GM12878 (cell line): ENCODE results near the gene EML1. TPM values are rescaled to one million over a fixed set of nuclear protein-coding genes. Genes with fewer than 3 reads are reported as not detected.
"Not testable (repeated sequence)": the region's sequence is repeated elsewhere in the genome, so short reads cannot be mapped to it uniquely, and the experiment has no call there.

ENCODE experiments used
- ATAC-seq: fragments of 200-7000 bp; cut with Tn5 transposase; 3 replicates; pipeline ENCODE4 v1.9.1; 2020; ENCODE audit warnings: mild to moderate bottlenecking, moderate library complexity
- BruUV-seq: library from RNA; stranded (reverse); fragments of 400-500 nt; replicated peaks from 2 replicates; lab custom pipeline; 2021; lab: Mats Ljungman, UMichigan
- CTCF ChIA-PET: fragments of 300-600 bp; sonication (Branson Sonifier 250); formaldehyde crosslinking; extraction: SDS; loops from one replicate; lab custom pipeline; 2021; ENCODE audit warnings: inconsistent platforms; lab: Yijun Ruan, JAX
- POLR2A ChIA-PET: fragments of 350-600 bp; formaldehyde crosslinking; extraction: SDS; loops from one replicate; lab custom pipeline; 2021; ENCODE audit warnings: inconsistent platforms; lab: Charles Lee
- RAD21 ChIA-PET: fragments of 300-600 bp; sonication (Branson Sonifier 250); formaldehyde crosslinking; loops from one replicate; lab custom pipeline; 2023; ENCODE audit warnings: antibody characterized with exemption; ENCODE audit not compliant: unreplicated experiment; lab: Charles Lee
- SMC1A ChIA-PET: fragments of 300-600 bp; sonication (Branson Sonifier 250); formaldehyde crosslinking; loops from one replicate; lab custom pipeline; 2023; ENCODE audit not compliant: unreplicated experiment, uncharacterized antibody; lab: Charles Lee
- DNase-seq: peaks from one replicate; pipeline ENCODE4 v3.0.0-alpha.2; 2011; ENCODE audit warnings: low read depth, low spot score
- FAIRE-seq: peaks from 3 replicates; lab custom pipeline; 2011; peaks lifted over from hg19 to GRCh38; lab: Jason Lieb, UNC
- H2AFZ ChIP-seq: 2 replicates; pipeline ENCODE4 v1.6.0; 2011; ENCODE audit warnings: low read depth, low read length, control low read depth; ENCODE audit not compliant: control insufficient read depth
- H3K27ac ChIP-seq: 2 replicates; pipeline ENCODE4 v1.5.1; 2011; ENCODE audit warnings: control low read depth; ENCODE audit not compliant: control insufficient read depth, insufficient read depth
- H3K27me3 ChIP-seq, 2 experiments: replicated peaks in 1 of 2; 2 replicates each; pipeline versions ENCODE4 v1.6.0 to v1.6.1; 2011; ENCODE audit warnings: low read length in 1 of 2; ENCODE audit not compliant: control insufficient read depth in 2 of 2, insufficient read depth in 2 of 2
- H3K36me3 ChIP-seq, 2 experiments: 2 replicates each; pipeline ENCODE4 v1.5.1; 2011; ENCODE audit warnings: low read length in 1 of 2; ENCODE audit not compliant: control insufficient read depth in 2 of 2, insufficient read depth in 2 of 2
- H3K4me1 ChIP-seq: 2 replicates; pipeline ENCODE4 v1.6.1; 2011; ENCODE audit warnings: mild to moderate bottlenecking, low read length, moderate library complexity, mixed read lengths; ENCODE audit not compliant: control insufficient read depth, insufficient read depth
- H3K4me2 ChIP-seq: 2 replicates; pipeline ENCODE4 v1.6.0; 2011; ENCODE audit warnings: control low read depth; ENCODE audit not compliant: control insufficient read depth, insufficient read depth
- H3K4me3 ChIP-seq: fragments of 200-600 bp; sonication (generic); 2 replicates; pipeline ENCODE4 v1.5.1; 2016
- H3K79me2 ChIP-seq: 2 replicates; pipeline ENCODE4 v1.6.0; 2011; ENCODE audit warnings: low read length; ENCODE audit not compliant: control insufficient read depth, insufficient read depth
- H3K9ac ChIP-seq: 2 replicates; pipeline ENCODE4 v1.8.0; 2011; ENCODE audit warnings: low read length, control low read depth, mixed read lengths; ENCODE audit not compliant: control insufficient read depth, insufficient read depth
- H3K9me3 ChIP-seq: replicated peaks from 3 replicates; pipeline ENCODE4 v1.5.1; 2011; ENCODE audit warnings: mild to moderate bottlenecking, low read length; ENCODE audit not compliant: control insufficient read depth, insufficient read depth
- H4K20me1 ChIP-seq: 2 replicates; pipeline ENCODE4 v1.6.0; 2011; ENCODE audit not compliant: control insufficient read depth, insufficient read depth
- EED ChIP-seq: sonication (generic); IDR thresholded peaks from 2 replicates; pipeline ENCODE4 v1.6.1; 2016; ENCODE audit warnings: antibody characterized with exemption, low read depth
- EGR1 ChIP-seq, 2 experiments: IDR thresholded peaks; 1 replicate in 1 of 2; 2 replicates in 1 of 2; pipeline ENCODE4 v1.6.1; 2011 to 2012; ENCODE audit warnings: low read depth in 2 of 2, low read length in 2 of 2, borderline replicate concordance in 1 of 2, mild to moderate bottlenecking in 1 of 2, moderate library complexity in 1 of 2
- ETV6 ChIP-seq, 2 experiments: fragments of 450-650 bp in 1 of 2; IDR thresholded peaks in 1 of 2; conservative IDR thresholded peaks in 1 of 2; 2 replicates each; pipeline ENCODE4 v1.6.1; 2014; ENCODE audit warnings: antibody characterized with exemption in 1 of 2, borderline replicate concordance in 1 of 2, low read depth in 1 of 2, mild to moderate bottlenecking in 1 of 2, moderate library complexity in 1 of 2
- EZH2 ChIP-seq: IDR thresholded peaks from 2 replicates; pipeline ENCODE4 v1.6.1; 2012; ENCODE audit warnings: low read depth, mild to moderate bottlenecking, control low read depth, inconsistent platforms, low read length, borderline replicate concordance; ENCODE audit not compliant: control insufficient read depth
- GABPA ChIP-seq: IDR thresholded peaks from 2 replicates; pipeline ENCODE4 v1.6.1; 2014; ENCODE audit warnings: antibody characterized with exemption, low read depth, mild to moderate bottlenecking, inconsistent platforms
- LARP7 ChIP-seq: fragments of 450-650 bp; IDR thresholded peaks from 2 replicates; pipeline ENCODE4 v1.6.1; 2017; ENCODE audit warnings: mild to moderate bottlenecking
- NR2C2 ChIP-seq: IDR thresholded peaks from 2 replicates; pipeline ENCODE4 v1.6.1; 2011; ENCODE audit warnings: borderline replicate concordance, low read depth; ENCODE audit not compliant: control insufficient read depth, insufficient read length
- ZNF622 ChIP-seq: fragments of 450-650 bp; IDR thresholded peaks from 2 replicates; pipeline ENCODE4 v1.6.1; 2017; ENCODE audit warnings: mild to moderate bottlenecking, inconsistent platforms
- WGBS: methylation state at CpG from one replicate; pipeline ENCODE4 v1.1.6; 2016; ENCODE audit warnings: low lambda C conversion rate; ENCODE audit not compliant: insufficient replicate concordance, insufficient coverage; ENCODE audit errors: missing lambda C conversion rate; 5-methylcytosine and 5-hydroxymethylcytosine counted together
- in situ Hi-C: fragments of 300-500 bp; cut with MboI; formaldehyde crosslinking; loops from 9 replicates; pipeline ENCODE4 v1.14.3; 2018; ENCODE audit warnings: mixed read lengths
- intact Hi-C: fragments of 100-400 bp; cut with micrococcal nuclease; formaldehyde crosslinking; loops from one replicate; pipeline ENCODE4 v1.14.2; 2022; ENCODE audit not compliant: unreplicated experiment
- polyA plus RNA-seq, 11 experiments: library from polyadenylated mRNA; depleted of rRNA in 4 of 11; unstranded in 6 of 11; stranded (reverse) in 5 of 11; fragments of >200 nt; fragmentation: Nextera tagmentation in 4 of 11; fragmentation: Illumina TruSeq in 1 of 11; extraction: Ambion mirVana in 4 of 11; extraction: Trizol in 1 of 11; gene quantifications; 1 replicate in 1 of 11; 2 replicates in 10 of 11; pipeline versions ENCODE4 v1.2.1 to v1.2.3, GENCODE V29; 2011 to 2016; ENCODE audit warnings: inconsistent platforms in 2 of 11, missing spikeins in 2 of 11, low read depth in 1 of 11
- total RNA-seq, 4 experiments: library from RNA; depleted of rRNA in 3 of 4; stranded (reverse); fragments of >200 nt in 3 of 4; fragmentation: Illumina TruSeq in 1 of 4; extraction: Trizol in 1 of 4; gene quantifications; 2 replicates each; pipeline versions ENCODE4 v1.2.1 to v1.2.3, GENCODE V29; 2013 to 2021
- TF ChIP-seq, protein P1 (sequence below): fragments of 450-650 bp; formaldehyde crosslinking; IDR thresholded peaks from 2 replicates; pipeline ENCODE4 v1.4.0; 2022; ENCODE audit warnings: mild to moderate bottlenecking, moderate library complexity

The EML1 gene
- total and polyA plus RNA-seq, 10 of the 15 experiments (the other 5 are each of a cell fraction or from before 2014, with no cell fraction given): 0.05 to 3.4 (median 0.11) TPM; not detected in 3

DNA sequence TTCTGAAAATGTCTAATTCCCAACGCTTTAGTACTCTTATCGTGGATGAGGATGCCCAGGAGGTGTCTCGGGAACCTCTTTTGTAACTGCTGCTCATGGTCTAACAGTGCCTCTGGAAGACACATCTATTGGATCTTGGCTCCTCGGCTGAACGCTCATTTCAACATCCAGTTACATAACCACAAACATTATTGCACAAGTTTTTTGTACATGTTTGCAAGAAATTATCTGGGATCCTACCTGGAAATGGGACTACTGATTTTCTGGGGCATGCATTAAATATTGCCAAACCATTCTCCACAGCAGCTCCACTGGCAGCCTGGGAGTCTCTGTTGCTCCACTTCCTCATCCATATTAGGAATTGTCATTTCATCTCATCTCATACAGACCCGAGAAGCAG, 154.5 kb downstream of the EML1 start:
- no TSS peak for BruUV-seq
- H3K9ac ChIP-seq: no peak overlapping the region
- no peak for FAIRE-seq
- no peak overlapping the region for H3K4me3 ChIP-seq
- H3K9me3 ChIP-seq: no peaks in the 10 kb centered on the region; the same call in 2 of the 3 replicates
- H3K79me2 ChIP-seq: no peaks in the 10 kb centered on the region
- CTCF ChIA-PET: interaction anchor here (0.9 to 3.3 kb wide), 11 partner anchors 9 to 78 kb away, joined by 3 to 15 read pairs (median 5); no protein-coding TSS in a partner anchor
- SMC1A ChIA-PET: interaction anchor here (0.8 to 2.7 kb wide), 3 partner anchors 9 to 32 kb away, joined by 3 to 11 read pairs (median 4); no protein-coding TSS in a partner anchor
- H3K4me1 ChIP-seq: peaks cover 8% of the 10 kb centered on the region
- H3K36me3 ChIP-seq: no peaks in the 10 kb centered on the region
- no peak overlapping the region for H3K27ac ChIP-seq
- TF ChIP-seq GABPA: no peak
- TF ChIP-seq, protein P1, sequence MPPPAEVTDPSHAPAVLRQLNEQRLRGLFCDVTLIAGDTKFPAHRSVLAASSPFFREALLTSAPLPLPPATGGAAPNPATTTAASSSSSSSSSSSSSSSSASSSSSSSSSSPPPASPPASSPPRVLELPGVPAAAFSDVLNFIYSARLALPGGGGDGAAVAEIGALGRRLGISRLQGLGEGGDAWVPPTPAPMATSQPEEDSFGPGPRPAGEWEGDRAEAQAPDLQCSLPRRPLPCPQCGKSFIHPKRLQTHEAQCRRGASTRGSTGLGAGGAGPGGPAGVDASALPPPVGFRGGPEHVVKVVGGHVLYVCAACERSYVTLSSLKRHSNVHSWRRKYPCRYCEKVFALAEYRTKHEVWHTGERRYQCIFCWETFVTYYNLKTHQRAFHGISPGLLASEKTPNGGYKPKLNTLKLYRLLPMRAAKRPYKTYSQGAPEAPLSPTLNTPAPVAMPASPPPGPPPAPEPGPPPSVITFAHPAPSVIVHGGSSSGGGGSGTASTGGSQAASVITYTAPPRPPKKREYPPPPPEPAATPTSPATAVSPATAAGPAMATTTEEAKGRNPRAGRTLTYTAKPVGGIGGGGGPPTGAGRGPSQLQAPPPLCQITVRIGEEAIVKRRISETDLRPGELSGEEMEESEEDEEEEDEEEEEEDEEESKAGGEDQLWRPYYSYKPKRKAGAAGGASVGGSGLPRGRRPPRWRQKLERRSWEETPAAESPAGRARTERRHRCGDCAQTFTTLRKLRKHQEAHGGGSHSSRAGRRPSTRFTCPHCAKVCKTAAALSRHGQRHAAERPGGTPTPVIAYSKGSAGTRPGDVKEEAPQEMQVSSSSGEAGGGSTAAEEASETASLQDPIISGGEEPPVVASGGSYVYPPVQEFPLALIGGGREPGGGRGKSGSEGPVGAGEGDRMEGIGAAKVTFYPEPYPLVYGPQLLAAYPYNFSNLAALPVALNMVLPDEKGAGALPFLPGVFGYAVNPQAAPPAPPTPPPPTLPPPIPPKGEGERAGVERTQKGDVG (CRISPR knock-in tag): no peak
- TF ChIP-seq LARP7: no peak
- no peak for TF ChIP-seq ZNF622
- TF ChIP-seq EED: no peak
- no peak for TF ChIP-seq EZH2
- TF ChIP-seq NR2C2: no peak
- TF ChIP-seq ETV6 (conservative IDR thresholded peaks at IDR 0.05 in 1 of 2, IDR thresholded peaks at IDR 0.05 in 1 of 2; ENCODE audit: borderline replicate concordance in 1 of 2, low read depth in 1 of 2): no peak
- no peak for TF ChIP-seq EGR1 (IDR thresholded peaks at IDR 0.05; ENCODE audit: borderline replicate concordance in 1 of 2, low read depth in 2 of 2, low read length in 2 of 2)
- H3K4me2 ChIP-seq: no peak overlapping the region
- intact Hi-C loops: loop anchor here (5.0 kb wide), 1 partner anchor 45 kb away; no protein-coding TSS in a partner anchor
- no peak for ATAC-seq
- no peak for DNase-seq
- RAD21 ChIA-PET: interaction anchor here (1.1 to 2.0 kb wide), 3 partner anchors 11 to 264 kb away, joined by 3 to 5 read pairs (median 3); partner anchors contain the start of gene CYP46A1
- 39% methylated on average over 6 of the region's 6 CpGs for WGBS
- in situ Hi-C loops: no loop called here
- H2AFZ ChIP-seq: no peak overlapping the region
- H4K20me1 ChIP-seq: no peaks in the 10 kb centered on the region
- POLR2A ChIA-PET: no interaction called here
- peaks cover 0 to 4% of the 10 kb centered on the region in 2 experiments; a peak in 3 of 4 replicates for H3K27me3 ChIP-seq

DNA sequence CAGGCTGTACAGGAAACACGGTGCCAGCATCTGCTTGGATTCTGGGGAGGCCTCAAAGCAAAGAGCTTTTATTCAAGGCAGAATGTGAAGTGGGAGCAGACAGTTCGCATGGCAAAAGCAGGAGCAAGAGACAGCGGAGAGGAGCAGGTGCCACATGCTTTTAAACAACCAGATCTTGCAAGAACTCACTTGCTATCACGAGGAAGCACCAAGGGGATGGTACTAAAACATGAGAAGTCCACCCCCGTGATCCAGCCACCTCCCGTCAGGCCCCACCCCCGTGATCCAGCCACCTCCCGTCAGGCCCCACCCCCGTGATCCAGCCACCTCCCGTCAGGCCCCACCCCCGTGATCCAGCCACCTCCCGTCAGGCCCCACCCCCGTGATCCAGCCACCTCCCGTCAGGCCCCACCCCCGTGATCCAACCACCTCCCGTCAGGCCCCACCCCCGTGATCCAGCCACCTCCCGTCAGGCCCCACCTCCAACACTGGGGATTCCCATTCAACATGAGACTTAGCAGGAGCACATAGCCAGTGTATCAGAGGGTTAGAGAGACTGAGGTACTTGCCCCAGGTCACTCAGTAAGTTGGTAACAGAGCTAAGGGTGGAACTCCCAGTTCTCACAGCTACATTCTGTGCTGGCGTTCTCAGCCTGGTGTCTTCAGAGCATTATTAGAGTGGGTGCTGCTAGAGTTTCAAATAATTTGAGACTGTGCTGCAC, 156.0 kb downstream of the EML1 start:
- H3K9ac ChIP-seq, H3K4me3 ChIP-seq, H2AFZ ChIP-seq, H3K36me3 ChIP-seq, ATAC-seq, H3K4me1 ChIP-seq, DNase-seq, H3K9me3 ChIP-seq, BruUV-seq, H4K20me1 ChIP-seq, H3K27me3 ChIP-seq, H3K27ac ChIP-seq, H3K79me2 ChIP-seq, H3K4me2 ChIP-seq, in situ Hi-C loops, FAIRE-seq: not testable (repeated sequence)
- ChIA-PET POLR2A (interaction anchor here (0.7 kb wide), 1 partner anchor 64 kb away, joined by 3 read pairs; no protein-coding TSS in a partner anchor), SMC1A (interaction anchor here (1.1 to 2.0 kb wide), 2 partner anchors 8 to 47 kb away, joined by 4 to 7 read pairs; no protein-coding TSS in a partner anchor), RAD21 (interaction anchor here (1.3 kb wide), 1 partner anchor 34 kb away, joined by 3 read pairs; no protein-coding TSS in a partner anchor), CTCF (interaction anchor here (0.6 to 2.1 kb wide), 4 partner anchors 9 to 1985 kb away, joined by 3 to 5 read pairs (median 3); no protein-coding TSS in a partner anchor)
- WGBS: 48% methylated on average over 6 of the region's 19 CpGs
- intact Hi-C loops: loop anchor here (5.0 kb wide), 1 partner anchor 47 kb away; no protein-coding TSS in a partner anchor
